ENCODE measurements around the gene MAGEE2.
"Not testable (repeated sequence)": the region's sequence is repeated elsewhere in the genome, so short reads cannot be mapped to it uniquely, and the experiment has no call there.

Gene MAGEE2, protein sequence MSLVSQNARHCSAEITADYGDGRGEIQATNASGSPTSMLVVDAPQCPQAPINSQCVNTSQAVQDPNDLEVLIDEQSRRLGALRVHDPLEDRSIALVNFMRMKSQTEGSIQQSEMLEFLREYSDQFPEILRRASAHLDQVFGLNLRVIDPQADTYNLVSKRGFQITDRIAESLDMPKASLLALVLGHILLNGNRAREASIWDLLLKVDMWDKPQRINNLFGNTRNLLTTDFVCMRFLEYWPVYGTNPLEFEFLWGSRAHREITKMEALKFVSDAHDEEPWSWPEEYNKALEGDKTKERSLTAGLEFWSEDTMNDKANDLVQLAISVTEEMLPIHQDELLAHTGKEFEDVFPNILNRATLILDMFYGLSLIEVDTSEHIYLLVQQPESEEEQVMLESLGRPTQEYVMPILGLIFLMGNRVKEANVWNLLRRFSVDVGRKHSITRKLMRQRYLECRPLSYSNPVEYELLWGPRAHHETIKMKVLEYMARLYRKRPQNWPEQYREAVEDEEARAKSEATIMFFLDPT

DNA sequence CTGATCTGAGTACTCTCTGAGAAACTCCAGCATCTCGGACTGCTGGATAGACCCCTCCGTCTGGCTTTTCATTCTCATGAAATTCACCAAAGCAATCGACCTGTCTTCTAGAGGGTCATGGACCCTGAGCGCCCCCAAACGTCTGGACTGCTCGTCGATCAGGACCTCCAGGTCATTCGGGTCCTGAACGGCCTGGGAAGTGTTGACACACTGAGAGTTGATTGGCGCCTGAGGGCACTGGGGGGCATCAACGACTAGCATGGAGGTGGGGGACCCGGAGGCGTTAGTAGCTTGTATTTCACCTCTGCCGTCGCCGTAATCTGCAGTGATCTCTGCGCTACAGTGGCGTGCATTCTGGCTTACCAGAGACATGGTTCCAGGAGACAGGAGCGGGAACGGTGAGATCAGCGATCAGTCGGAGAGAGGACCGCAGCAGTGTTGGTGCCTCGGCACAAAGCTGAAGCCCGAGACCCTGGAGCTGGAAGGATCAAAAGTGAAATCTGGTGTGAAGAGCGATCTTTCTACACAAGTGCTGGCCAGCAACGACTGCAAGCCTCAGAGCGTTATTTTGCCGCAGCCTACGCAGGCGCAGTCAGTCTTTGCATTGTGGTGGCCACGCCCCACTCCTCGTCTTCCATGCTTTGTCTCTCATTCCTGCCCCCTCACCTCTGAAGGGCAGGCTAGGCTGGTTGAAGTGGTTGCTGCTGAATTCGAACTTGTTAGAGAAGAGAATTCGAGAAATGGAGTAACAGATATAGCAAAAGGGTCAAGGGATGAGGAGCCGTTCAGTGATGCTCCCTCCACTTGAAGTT, at the start of gene MAGEE2:
TSS of gene MAGEE2 (minus strand) at position 575 of the 812 bp plus-strand sequence. CDS start at position 372, 203 bp downstream.
- H3K4me3 ChIP-seq (ENCODE audit: low read depth, low read length) = no peak within 1 kb of the TSS
- TF ChIP-seq, protein P1, sequence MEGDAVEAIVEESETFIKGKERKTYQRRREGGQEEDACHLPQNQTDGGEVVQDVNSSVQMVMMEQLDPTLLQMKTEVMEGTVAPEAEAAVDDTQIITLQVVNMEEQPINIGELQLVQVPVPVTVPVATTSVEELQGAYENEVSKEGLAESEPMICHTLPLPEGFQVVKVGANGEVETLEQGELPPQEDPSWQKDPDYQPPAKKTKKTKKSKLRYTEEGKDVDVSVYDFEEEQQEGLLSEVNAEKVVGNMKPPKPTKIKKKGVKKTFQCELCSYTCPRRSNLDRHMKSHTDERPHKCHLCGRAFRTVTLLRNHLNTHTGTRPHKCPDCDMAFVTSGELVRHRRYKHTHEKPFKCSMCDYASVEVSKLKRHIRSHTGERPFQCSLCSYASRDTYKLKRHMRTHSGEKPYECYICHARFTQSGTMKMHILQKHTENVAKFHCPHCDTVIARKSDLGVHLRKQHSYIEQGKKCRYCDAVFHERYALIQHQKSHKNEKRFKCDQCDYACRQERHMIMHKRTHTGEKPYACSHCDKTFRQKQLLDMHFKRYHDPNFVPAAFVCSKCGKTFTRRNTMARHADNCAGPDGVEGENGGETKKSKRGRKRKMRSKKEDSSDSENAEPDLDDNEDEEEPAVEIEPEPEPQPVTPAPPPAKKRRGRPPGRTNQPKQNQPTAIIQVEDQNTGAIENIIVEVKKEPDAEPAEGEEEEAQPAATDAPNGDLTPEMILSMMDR (IDR thresholded peaks at IDR 0.05; ENCODE audit: control insufficient read depth, extremely low read depth, insufficient read depth) = no peak
- no peak for DNase-seq (ENCODE audit: low read depth)

DNA sequence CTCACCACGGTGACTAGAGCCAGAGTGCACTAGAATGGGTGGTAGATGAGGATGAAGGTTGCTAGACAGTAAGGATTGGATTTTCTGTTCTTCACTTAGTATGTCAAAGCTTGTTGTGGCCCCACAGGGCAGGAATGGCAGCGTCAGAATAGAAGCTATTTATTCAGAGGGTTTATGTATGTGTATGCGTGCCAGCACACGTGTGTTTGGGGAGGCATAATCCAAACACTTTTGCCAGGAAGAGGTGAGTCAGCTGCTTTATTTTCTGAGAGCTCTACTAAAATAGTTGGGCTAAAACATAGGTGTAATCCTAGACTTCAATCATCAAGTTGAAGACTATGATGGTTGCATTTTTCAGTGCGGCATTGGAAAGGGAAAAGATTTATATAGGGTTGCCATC, 1.2 kb upstream of the MAGEE2 start:
- H3K4me3 ChIP-seq (ENCODE audit: low read depth, low read length) = no peak overlapping the region
- TF ChIP-seq, protein P1 (IDR thresholded peaks at IDR 0.05; ENCODE audit: control insufficient read depth, extremely low read depth, insufficient read depth) = no peak
- DNase-seq (ENCODE audit: low read depth) = no peak

DNA sequence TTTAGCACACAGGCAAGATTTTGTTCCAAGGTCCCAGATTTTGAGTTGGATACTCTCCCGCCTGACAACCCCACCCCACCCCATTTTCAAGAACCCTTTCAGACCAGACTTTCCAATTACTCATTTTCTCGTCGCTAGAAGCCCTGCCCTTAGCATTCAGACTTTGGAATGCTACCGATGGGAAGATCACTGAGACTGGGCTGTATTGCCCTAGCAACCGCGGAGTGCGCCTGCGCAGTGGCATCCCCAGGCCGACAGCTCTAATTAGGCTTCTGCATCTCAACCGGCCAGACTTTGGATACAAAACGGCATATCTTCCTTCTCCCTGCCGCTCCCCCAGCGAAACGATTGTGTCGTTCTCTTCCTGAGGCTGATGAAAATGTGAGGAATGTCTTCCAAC, 3.4 kb downstream of the MAGEE2 start:
- TF ChIP-seq, protein P1 (IDR thresholded peaks at IDR 0.05; ENCODE audit: control insufficient read depth, extremely low read depth, insufficient read depth) = no peak
- H3K4me3 ChIP-seq (ENCODE audit: low read depth, low read length) = no peak overlapping the region
- DNase-seq (ENCODE audit: low read depth) = no peak

DNA sequence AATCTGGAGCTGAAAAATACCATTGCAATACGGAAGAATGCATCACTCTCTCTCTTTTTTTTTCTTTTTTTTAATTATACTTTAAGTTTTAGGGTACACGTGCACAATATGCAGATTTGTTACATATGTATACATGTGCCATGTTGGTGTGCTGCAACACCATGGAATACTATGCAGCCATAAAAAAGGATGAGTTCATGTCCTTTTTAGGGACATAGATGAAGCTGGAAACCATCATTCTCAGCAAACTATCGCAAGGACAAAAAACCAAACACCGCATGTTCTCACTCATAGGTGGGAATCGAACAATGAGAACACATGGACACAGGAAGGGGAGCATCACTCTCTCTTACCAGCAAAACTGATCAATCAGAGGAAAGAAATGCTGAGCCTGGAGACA, 17.0 kb downstream of the MAGEE2 start:
- DNase-seq (ENCODE audit: low read depth); H3K4me3 ChIP-seq (ENCODE audit: low read depth, low read length): not testable (repeated sequence)

DNA sequence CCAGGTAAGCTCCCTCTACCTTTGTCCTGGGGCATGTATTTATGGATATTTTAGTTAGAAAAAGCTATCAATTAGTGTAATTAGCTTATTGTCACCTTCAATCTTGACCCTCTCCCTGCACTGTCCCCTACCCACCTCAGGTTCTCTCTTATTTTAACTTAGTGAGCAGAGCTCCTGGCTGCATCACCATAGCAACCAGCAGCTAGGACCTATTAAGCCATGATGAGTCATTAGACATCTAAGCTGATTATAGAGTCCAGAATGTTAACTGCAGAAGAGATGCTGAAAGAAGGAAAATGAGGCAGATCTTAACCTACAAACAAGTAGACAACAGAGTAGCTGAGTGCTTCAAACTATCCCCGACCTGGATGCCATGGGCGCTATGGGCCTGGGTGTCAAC, 36.6 kb downstream of the MAGEE2 start:
- DNase-seq (ENCODE audit: low read depth) = no peak
- TF ChIP-seq, protein P1 (IDR thresholded peaks at IDR 0.05; ENCODE audit: control insufficient read depth, extremely low read depth, insufficient read depth) = no peak
- no peak overlapping the region for H3K4me3 ChIP-seq (ENCODE audit: low read depth, low read length)

DNA sequence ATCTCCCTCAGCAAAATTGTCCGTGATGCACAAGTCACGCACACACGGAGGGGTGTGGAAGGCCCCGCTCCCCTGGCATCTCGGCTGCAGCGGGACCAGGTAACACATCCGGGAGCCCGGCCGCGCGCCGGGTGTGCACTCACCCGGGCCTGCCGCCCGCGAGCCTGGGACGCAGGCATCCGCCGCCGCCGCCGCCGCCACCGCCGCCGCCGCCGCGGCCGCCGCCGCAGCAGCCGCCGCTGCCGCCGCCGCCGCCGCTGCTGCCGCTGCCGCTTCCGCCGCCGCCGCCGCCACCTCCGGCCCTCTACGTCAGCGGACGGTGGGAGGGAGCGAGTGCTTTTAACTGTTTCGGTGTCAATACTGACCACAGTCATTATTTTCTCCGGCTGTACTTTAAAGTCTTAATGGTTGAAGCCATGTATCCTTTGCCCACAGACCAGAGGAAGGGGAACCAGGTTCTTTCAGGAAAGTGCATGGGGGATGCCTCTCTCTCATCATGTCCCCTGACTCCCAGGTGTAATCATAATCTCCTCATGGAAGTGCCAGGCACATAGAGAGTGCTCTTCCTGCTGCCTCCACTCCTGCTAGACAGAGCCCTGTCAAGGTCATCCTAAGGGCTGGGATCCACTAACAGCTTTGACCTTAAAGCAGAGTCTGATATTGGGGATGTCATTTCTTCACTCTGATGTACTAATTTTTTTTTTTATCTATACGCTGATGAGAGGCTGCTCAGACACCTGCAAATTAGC, 38.0 kb downstream of the MAGEE2 start:
- H3K4me3 ChIP-seq (ENCODE audit: low read depth, low read length) = peak overlapping the region; percentile 55
- TF ChIP-seq, protein P1 (IDR thresholded peaks at IDR 0.05; ENCODE audit: control insufficient read depth, extremely low read depth, insufficient read depth) = no peak
- DNase-seq (ENCODE audit: low read depth) = peak; percentile 0
